HL-60/S4 (cell line): ENCODE measurements around the gene PTPN23.

Experiments used
- in situ Hi-C: fragments of 300-500 bp; cut with MboI; formaldehyde crosslinking; loops from 2 replicates; pipeline ENCODE4 v1.14.3; 2022; ENCODE audit warnings: low sequenced_read_pairs

Gene PTPN23

GRCh38 chr3:47404431-47404876 is 23.6 kb downstream of the PTPN23 start:
- in situ Hi-C loops: no loop called here

- in situ Hi-C loops: no loop called here
Measured at GRCh38 chr3:47404955-47405790, 24.4 kb downstream of the PTPN23 start.

GRCh38 chr3:47405820-47406761 is 25.3 kb downstream of the PTPN23 start:
- in situ Hi-C loops: no loop called here

GRCh38 chr3:47406762-47407149 is 25.9 kb downstream of the PTPN23 start:
- in situ Hi-C loops: no loop called here

GRCh38 chr3:47407237-47407636 is 26.4 kb downstream of the PTPN23 start:
- in situ Hi-C loops: no loop called here

- in situ Hi-C loops: no loop called here
Measured at GRCh38 chr3:47407896-47408838, 27.3 kb downstream of the PTPN23 start.

GRCh38 chr3:47408839-47409229 is 28.0 kb downstream of the PTPN23 start:
- in situ Hi-C loops: no loop called here

GRCh38 chr3:47409284-47409683 is 28.5 kb downstream of the PTPN23 start:
- in situ Hi-C loops: no loop called here

- in situ Hi-C loops: no loop called here
Measured at GRCh38 chr3:47409688-47410416, 29.0 kb downstream of the PTPN23 start.

GRCh38 chr3:47410417-47410720 is 29.5 kb downstream of the PTPN23 start:
- in situ Hi-C loops: no loop called here

- in situ Hi-C loops: no loop called here
Measured at GRCh38 chr3:47410801-47411646, 30.2 kb downstream of the PTPN23 start.

- in situ Hi-C loops: no loop called here
Measured at GRCh38 chr3:47411696-47412452, 31.1 kb downstream of the PTPN23 start.

- in situ Hi-C loops: no loop called here
Measured at GRCh38 chr3:47412453-47412756, 31.6 kb downstream of the PTPN23 start.

- in situ Hi-C loops: no loop called here
Measured at GRCh38 chr3:47412842-47413520, 32.2 kb downstream of the PTPN23 start.

- in situ Hi-C loops: no loop called here
Measured at GRCh38 chr3:47413751-47414150, 32.9 kb downstream of the PTPN23 start.

GRCh38 chr3:47414161-47414564 is 33.3 kb downstream of the PTPN23 start:
- in situ Hi-C loops: no loop called here

GRCh38 chr3:47414666-47415587 is 34.1 kb downstream of the PTPN23 start:
- in situ Hi-C loops: no loop called here
